ENCODE results near the gene MAD2L2. TPM values are rescaled to one million over a fixed set of nuclear protein-coding genes. Genes with fewer than 3 reads are reported as not detected.

Gene MAD2L2
- polyA plus RNA-seq, 2 of the 4 experiments (the other 2 are of a cell fraction), result 31.2 to 32.5 TPM

- CTCF ChIA-PET, result interaction anchor here (0.8 to 4.2 kb wide), 5 partner anchors 82 to 600 kb away, joined by 3 to 22 read pairs (median 6); partner anchors contain the start of gene DISP3
- WGBS (ENCODE audit: missing lambda C conversion rate), result 11% methylated on average over 5 of the region's 5 CpGs
- POLR2A ChIA-PET, result no interaction called here
These were observed 42.8 kb downstream of the MAD2L2 start for GRCh38 chr1:11638121-11638520.

GRCh38 chr1:11634365-11635192 lies 46.4 kb downstream of the MAD2L2 start:
- no peaks in the 10 kb centered on the region for H3K9me3 ChIP-seq
- no peak overlapping the region for H3K4me3 ChIP-seq
- H3K4me2 ChIP-seq, result no peak overlapping the region
- FAIRE-seq (no peak), DNase-seq (ENCODE audit: low read depth in 1 of 2, low spot score in 1 of 2) (no peak), ATAC-seq (no peak)
- no peaks in the 10 kb centered on the region for H3K4me1 ChIP-seq
- WGBS (ENCODE audit: missing lambda C conversion rate), result 59% methylated on average over 10 of the region's 11 CpGs
- no peak overlapping the region for H3K27ac ChIP-seq
- POLR2A ChIA-PET, result no interaction called here
- CTCF ChIA-PET, result interaction anchor here (1.1 to 3.2 kb wide), 6 partner anchors 8 to 597 kb away, joined by 4 to 17 read pairs (median 5); no protein-coding TSS in a partner anchor
- no peak for TF ChIP-seq CBX8 (IDR thresholded peaks at IDR 0.05)
- TF ChIP-seq HEYL (CRISPR knock-in tag; IDR thresholded peaks at IDR 0.05), result no peak
- no peak for TF ChIP-seq POLR2AphosphoS2 (conservative IDR thresholded peaks at IDR 0.05; ENCODE audit: low read length)
- TF ChIP-seq JUNB (IDR thresholded peaks at IDR 0.05), result no peak
- TF ChIP-seq, protein P1, sequence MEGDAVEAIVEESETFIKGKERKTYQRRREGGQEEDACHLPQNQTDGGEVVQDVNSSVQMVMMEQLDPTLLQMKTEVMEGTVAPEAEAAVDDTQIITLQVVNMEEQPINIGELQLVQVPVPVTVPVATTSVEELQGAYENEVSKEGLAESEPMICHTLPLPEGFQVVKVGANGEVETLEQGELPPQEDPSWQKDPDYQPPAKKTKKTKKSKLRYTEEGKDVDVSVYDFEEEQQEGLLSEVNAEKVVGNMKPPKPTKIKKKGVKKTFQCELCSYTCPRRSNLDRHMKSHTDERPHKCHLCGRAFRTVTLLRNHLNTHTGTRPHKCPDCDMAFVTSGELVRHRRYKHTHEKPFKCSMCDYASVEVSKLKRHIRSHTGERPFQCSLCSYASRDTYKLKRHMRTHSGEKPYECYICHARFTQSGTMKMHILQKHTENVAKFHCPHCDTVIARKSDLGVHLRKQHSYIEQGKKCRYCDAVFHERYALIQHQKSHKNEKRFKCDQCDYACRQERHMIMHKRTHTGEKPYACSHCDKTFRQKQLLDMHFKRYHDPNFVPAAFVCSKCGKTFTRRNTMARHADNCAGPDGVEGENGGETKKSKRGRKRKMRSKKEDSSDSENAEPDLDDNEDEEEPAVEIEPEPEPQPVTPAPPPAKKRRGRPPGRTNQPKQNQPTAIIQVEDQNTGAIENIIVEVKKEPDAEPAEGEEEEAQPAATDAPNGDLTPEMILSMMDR (IDR thresholded peaks at IDR 0.05), result no peak
- TF ChIP-seq EP300 (IDR thresholded peaks at IDR 0.05), result no peak
- TF ChIP-seq KDM1A (IDR thresholded peaks at IDR 0.05; ENCODE audit: low read depth), result no peak
- TF ChIP-seq MAX (IDR thresholded peaks at IDR 0.05), result no peak
- TF ChIP-seq ELK1 (IDR thresholded peaks at IDR 0.05; ENCODE audit: low read depth, low read length), result no peak
- no peak for TF ChIP-seq CEBPB (IDR thresholded peaks at IDR 0.05)
- TF ChIP-seq RCOR1 (IDR thresholded peaks at IDR 0.05; ENCODE audit: low read depth, low read length), result no peak
- TF ChIP-seq HMGXB4 (CRISPR knock-in tag; IDR thresholded peaks at IDR 0.05; ENCODE audit: borderline replicate concordance), result no peak
- no peak for TF ChIP-seq TP53 (CRISPR knock-in tag; IDR thresholded peaks at IDR 0.05)
- no peak for TF ChIP-seq FOSB (CRISPR knock-in tag; IDR thresholded peaks at IDR 0.05)
- TF ChIP-seq CHD4 (IDR thresholded peaks at IDR 0.05; ENCODE audit: borderline replicate concordance), result no peak

More at GRCh38 chr1:11638121-11638520, 42.8 kb downstream of the MAD2L2 start:
- Histone ChIP-seq H3K27ac (no peak overlapping the region), H3K4me1 (no peaks in the 10 kb centered on the region), H3K4me3 (no peak overlapping the region), H3K4me2 (no peak overlapping the region), H3K9me3 (no peaks in the 10 kb centered on the region)
- ATAC-seq (no peak), FAIRE-seq (no peak), DNase-seq (ENCODE audit: low read depth in 1 of 2, low spot score in 1 of 2) (no peak)
- TF ChIP-seq ZC3H11A (IDR thresholded peaks at IDR 0.05) (no peak), HOXA7 (CRISPR knock-in tag; IDR thresholded peaks at IDR 0.05) (no peak), EHMT2 (IDR thresholded peaks at IDR 0.05; ENCODE audit: low read depth) (no peak), RFX5 (IDR thresholded peaks at IDR 0.05) (no peak), ESRRA (IDR thresholded peaks at IDR 0.05; ENCODE audit: borderline replicate concordance, low read length) (no peak), NR3C1 (IDR thresholded peaks at IDR 0.05) (no peak)
